IMR-90 (cell line): ENCODE results near the gene ZSCAN5B. TPM values are rescaled to one million over a fixed set of nuclear protein-coding genes. Genes with fewer than 3 reads are reported as not detected.

Experiments
- ATAC-seq: fragments of 200-7000 bp; cut with Tn5 transposase; 2 replicates; pipeline ENCODE4 v1.9.1; 2020; ENCODE audit warnings: low read depth, mild to moderate bottlenecking, moderate library complexity
- BruUV-seq: library from RNA; stranded (reverse); fragments of 400-500 nt; replicated peaks from 2 replicates; lab custom pipeline; 2021; lab: Mats Ljungman, UMichigan
- CTCF ChIA-PET: fragments of 300-600 bp; formaldehyde crosslinking; extraction: SDS; loops from one replicate; lab custom pipeline; 2021; ENCODE audit warnings: antibody characterized with exemption; lab: Yijun Ruan, JAX
- POLR2A ChIA-PET: fragments of 300-600 bp; sonication (Branson Sonifier 250); formaldehyde crosslinking; loops from one replicate; lab custom pipeline; 2022; ENCODE audit warnings: antibody characterized with exemption; ENCODE audit not compliant: unreplicated experiment; lab: Charles Lee
- DNase-seq: peaks from one replicate; pipeline ENCODE4 v3.0.0; 2013
- H2AFZ ChIP-seq: replicated peaks from 2 replicates; pipeline ENCODE3; 2013; ENCODE audit warnings: low read length, mild to moderate bottlenecking; ENCODE audit not compliant: poor library complexity
- H2AK5ac ChIP-seq: 2 replicates; pipeline ENCODE4 v1.6.1; 2013; ENCODE audit warnings: low read depth, low read length, inconsistent platforms
- H2AK9ac ChIP-seq: replicated peaks from 2 replicates; pipeline ENCODE3; 2013; ENCODE audit warnings: mild to moderate bottlenecking, low read depth, low read length, moderate library complexity; ENCODE audit not compliant: poor library complexity
- H2BK120ac ChIP-seq: 2 replicates; pipeline ENCODE4 v1.6.1; 2013; ENCODE audit warnings: low read depth, low read length, inconsistent platforms
- H2BK15ac ChIP-seq: 3 replicates; pipeline ENCODE4 v1.6.1; 2013; ENCODE audit warnings: low read depth, low read length, inconsistent platforms
- H2BK20ac ChIP-seq: 2 replicates; pipeline ENCODE4 v1.6.1; 2013; ENCODE audit warnings: low read depth, mild to moderate bottlenecking, inconsistent platforms, low read length, moderate library complexity
- H2BK5ac ChIP-seq: 2 replicates; pipeline ENCODE4 v1.6.1; 2013; ENCODE audit warnings: mild to moderate bottlenecking, low read depth, low read length, inconsistent platforms; ENCODE audit not compliant: poor library complexity, severe bottlenecking
- H3K14ac ChIP-seq: replicated peaks from 2 replicates; pipeline ENCODE4 v1.6.1; 2013; ENCODE audit warnings: low read depth, low read length, inconsistent platforms
- H3K18ac ChIP-seq: 2 replicates; pipeline ENCODE4 v1.6.1; 2013; ENCODE audit warnings: low read depth, low read length, control low read depth
- H3K23ac ChIP-seq: 2 replicates; pipeline ENCODE4 v1.6.1; 2013; ENCODE audit warnings: low read depth, low read length, inconsistent platforms
- H3K27ac ChIP-seq: 2 replicates; pipeline ENCODE4 v1.5.1; 2013; ENCODE audit warnings: mild to moderate bottlenecking, control low read depth, low read length; ENCODE audit not compliant: insufficient read depth
- H3K27me3 ChIP-seq: 2 replicates; pipeline ENCODE4 v1.6.1; 2013; ENCODE audit warnings: low read length; ENCODE audit not compliant: control insufficient read depth, insufficient read depth
- H3K36me3 ChIP-seq: 2 replicates; pipeline ENCODE4 v1.6.1; 2013; ENCODE audit warnings: low read length, mixed read lengths; ENCODE audit not compliant: control insufficient read depth, insufficient read depth
- H3K4ac ChIP-seq: 2 replicates; pipeline ENCODE4 v1.6.1; 2013; ENCODE audit warnings: low read depth, low read length, inconsistent platforms
- H3K4me1 ChIP-seq: 2 replicates; pipeline ENCODE4 v1.6.1; 2013; ENCODE audit warnings: low read length, mixed read lengths; ENCODE audit not compliant: control insufficient read depth, insufficient read depth
- H3K4me2 ChIP-seq: 2 replicates; pipeline ENCODE4 v1.6.1; 2013; ENCODE audit warnings: low read depth, mild to moderate bottlenecking, control low read depth, low read length, moderate library complexity
- H3K4me3 ChIP-seq: 2 replicates; pipeline ENCODE4 v1.5.1; 2013; ENCODE audit warnings: low read depth, mild to moderate bottlenecking, control low read depth, low read length, moderate library complexity; ENCODE audit not compliant: insufficient read depth
- H3K56ac ChIP-seq: 2 replicates; pipeline ENCODE4 v1.6.1; 2013; ENCODE audit warnings: low read length, inconsistent platforms; ENCODE audit not compliant: insufficient read depth; ENCODE audit errors: extremely low read depth
- H3K79me1 ChIP-seq, 2 experiments: 2 replicates each; pipeline ENCODE4 v1.6.1; 2013; ENCODE audit warnings: low read length in 2 of 2, inconsistent platforms in 1 of 2, low read depth in 1 of 2
- H3K9ac ChIP-seq: 2 replicates; pipeline ENCODE4 v1.6.1; 2013; ENCODE audit warnings: low read depth, low read length, control low read depth
- H3K9me1 ChIP-seq: 2 replicates; pipeline ENCODE4 v1.6.1; 2013; ENCODE audit warnings: low read length, inconsistent platforms; ENCODE audit not compliant: insufficient read depth
- H3K9me3 ChIP-seq: 2 replicates; pipeline ENCODE4 v1.6.1; 2013; ENCODE audit warnings: low read length; ENCODE audit not compliant: control insufficient read depth, insufficient read depth
- H4K20me1 ChIP-seq: 2 replicates; pipeline ENCODE4 v1.6.1; 2013; ENCODE audit warnings: low read length, inconsistent platforms; ENCODE audit not compliant: insufficient read depth
- H4K5ac ChIP-seq: 2 replicates; pipeline ENCODE4 v1.6.1; 2013; ENCODE audit warnings: mild to moderate bottlenecking, low read depth, low read length, control low read depth
- H4K8ac ChIP-seq, 2 experiments: 2 replicates each; pipeline ENCODE4 v1.6.1; 2013; ENCODE audit warnings: low read depth in 2 of 2, low read length in 2 of 2, control low read depth in 1 of 2, inconsistent platforms in 1 of 2
- H4K91ac ChIP-seq: 2 replicates; pipeline ENCODE4 v1.6.1; 2013; ENCODE audit warnings: low read depth, low read length, inconsistent platforms; ENCODE audit not compliant: insufficient read depth
- BHLHE40 ChIP-seq: fragments of 150-350 bp; IDR thresholded peaks from 2 replicates; pipeline ENCODE4 v1.6.1; 2016; ENCODE audit warnings: mild to moderate bottlenecking, low read depth, low read length
- CEBPB ChIP-seq: IDR thresholded peaks from 2 replicates; pipeline ENCODE4 v1.6.1; 2012; ENCODE audit warnings: low read depth, low read length, improper control_type of control experiment
- CHD1 ChIP-seq: IDR thresholded peaks from 2 replicates; pipeline ENCODE4 v1.6.1; 2012; ENCODE audit warnings: low read depth, low read length, improper control_type of control experiment
- CTCF ChIP-seq: conservative IDR thresholded peaks from 2 replicates; pipeline ENCODE4 v1.5.1; 2012; ENCODE audit warnings: mild to moderate bottlenecking, low read depth, low read length, improper control_type of control experiment
- ELK1 ChIP-seq: fragments of 150-350 bp; IDR thresholded peaks from 2 replicates; pipeline ENCODE4 v1.6.1; 2016; ENCODE audit warnings: low read depth, mild to moderate bottlenecking, low read length, moderate library complexity, borderline replicate concordance
- FOS ChIP-seq: fragments of 150-350 bp; IDR thresholded peaks from 2 replicates; pipeline ENCODE4 v1.6.1; 2016; ENCODE audit warnings: low read depth, low read length
- MAFK ChIP-seq: IDR thresholded peaks from 2 replicates; pipeline ENCODE4 v1.6.1; 2012; ENCODE audit warnings: low read depth, low read length, improper control_type of control experiment
- MAZ ChIP-seq: IDR thresholded peaks from 2 replicates; pipeline ENCODE4 v1.6.1; 2012; ENCODE audit warnings: low read depth, mild to moderate bottlenecking, low read length, improper control_type of control experiment, moderate library complexity, borderline replicate concordance
- MXI1 ChIP-seq: IDR thresholded peaks from 2 replicates; pipeline ENCODE4 v1.6.1; 2012; ENCODE audit warnings: low read depth, mild to moderate bottlenecking, low read length, moderate library complexity, borderline replicate concordance
- NFE2L2 ChIP-seq: fragments of 150-350 bp; IDR thresholded peaks from 2 replicates; pipeline ENCODE4 v1.6.1; 2016; ENCODE audit warnings: low read depth, mild to moderate bottlenecking, low read length
- POLR2A ChIP-seq: IDR thresholded peaks from 2 replicates; pipeline ENCODE4 v1.6.1; 2012; ENCODE audit warnings: mild to moderate bottlenecking, low read depth, low read length
- RAD21 ChIP-seq: IDR thresholded peaks from 2 replicates; pipeline ENCODE4 v1.6.1; 2012; ENCODE audit warnings: low read length, improper control_type of control experiment
- RCOR1 ChIP-seq: IDR thresholded peaks from 2 replicates; pipeline ENCODE4 v1.6.1; 2012; ENCODE audit warnings: mild to moderate bottlenecking, low read length, improper control_type of control experiment; ENCODE audit not compliant: insufficient replicate concordance
- RFX5 ChIP-seq: IDR thresholded peaks from 2 replicates; pipeline ENCODE4 v1.8.0; 2012; ENCODE audit warnings: low read depth, mild to moderate bottlenecking, low read length, moderate library complexity
- SMC3 ChIP-seq: fragments of 150-350 bp; IDR thresholded peaks from 2 replicates; pipeline ENCODE4 v1.6.1; 2016; ENCODE audit warnings: low read depth, mild to moderate bottlenecking, antibody characterized with exemption, low read length, moderate library complexity
- USF2 ChIP-seq: fragments of 150-350 bp; IDR thresholded peaks from 2 replicates; pipeline ENCODE4 v1.6.1; 2017; ENCODE audit warnings: mild to moderate bottlenecking, antibody characterized with exemption, low read length, low read depth
- WGBS, 2 experiments: methylation state at CpG; one replicate each; pipeline versions ENCODE4 v1.1.5 to v1.1.7; 2013; ENCODE audit warnings: missing lambda C conversion rate in 2 of 2; ENCODE audit not compliant: insufficient read length in 1 of 2; ENCODE audit errors: extremely low coverage in 2 of 2; 5-methylcytosine and 5-hydroxymethylcytosine counted together
- dilution Hi-C: fragments of 300-500 bp; cut with HindIII; formaldehyde crosslinking; loops from one replicate; pipeline ENCODE4 v1.14.3; 2018; ENCODE audit warnings: low sequenced_read_pairs; ENCODE audit not compliant: unreplicated experiment
- in situ Hi-C: fragments of 300-500 bp; cut with MboI; formaldehyde crosslinking; loops from 3 replicates; pipeline ENCODE4 v1.14.3; 2019; ENCODE audit warnings: low sequenced_read_pairs, inconsistent platforms, mixed read lengths
- intact Hi-C: fragments of 100-400 bp; cut with micrococcal nuclease; formaldehyde crosslinking; loops from 2 replicates; pipeline ENCODE4 v1.10.0; 2022
- polyA plus RNA-seq, 3 experiments: library from polyadenylated mRNA; depleted of rRNA; stranded (reverse); fragments of >200 nt; gene quantifications; 2 replicates each; pipeline ENCODE4 v1.2.3, GENCODE V29; 2012; ENCODE audit warnings: low replicate concordance in 1 of 3
- total RNA-seq: library from RNA; depleted of rRNA; stranded (reverse); fragments of >200 nt; gene quantifications from 2 replicates; pipeline ENCODE4 v1.2.3, GENCODE V29; 2012

ZSCAN5B gene
- total and polyA plus RNA-seq, 2 of the 4 experiments (the other 2 are of a cell fraction): not detected

- DNase-seq (peak; percentile 41), ATAC-seq (peak; percentile 46; the same call in 1 of the 2 replicates)
- TF ChIP-seq SMC3: no peak
- TF ChIP-seq FOS: no peak
- no peak for TF ChIP-seq RFX5
- TF ChIP-seq MAZ: no peak
- no peak for TF ChIP-seq MAFK
- TF ChIP-seq USF2: no peak
- no peak for TF ChIP-seq CEBPB
- no peak for TF ChIP-seq RAD21
- no peak for TF ChIP-seq BHLHE40
- no peak for TF ChIP-seq ELK1
- no peak for TF ChIP-seq POLR2A
- TF ChIP-seq NFE2L2: no peak
- no peak for TF ChIP-seq MXI1
- TF ChIP-seq RCOR1: no peak
- TF ChIP-seq CTCF: no peak
- TF ChIP-seq CHD1: no peak
- intact Hi-C loops: no loop called here
- H3K14ac ChIP-seq: no peak overlapping the region
- ChIA-PET POLR2A (no interaction called here), CTCF (interaction anchor here (0.7 to 0.9 kb wide), 2 partner anchors 86 to 91 kb away, joined by 3 read pairs; no protein-coding TSS in a partner anchor)
- H2AK9ac ChIP-seq: no peak overlapping the region
- H3K79me1 ChIP-seq: no peaks in the 10 kb centered on the region
- H4K5ac ChIP-seq: no peak overlapping the region
- H4K91ac ChIP-seq: no peak overlapping the region
- H3K27ac ChIP-seq: no peak overlapping the region
- H2AFZ ChIP-seq: no peak overlapping the region
- no peaks in the 10 kb centered on the region for H3K4me1 ChIP-seq
- H3K23ac ChIP-seq: no peak overlapping the region
- no peak overlapping the region for H3K56ac ChIP-seq
- H3K4ac ChIP-seq: no peak overlapping the region
- dilution Hi-C loops: no loop called here
- H2BK20ac ChIP-seq: no peak overlapping the region
- no peak overlapping the region for H3K4me3 ChIP-seq
- no peaks in the 10 kb centered on the region for H3K27me3 ChIP-seq
- in situ Hi-C loops: no loop called here
- H2AK5ac ChIP-seq: no peak overlapping the region
- no peak overlapping the region for H2BK15ac ChIP-seq
- BruUV-seq: no TSS peak
- no peaks in the 10 kb centered on the region for H3K9me3 ChIP-seq
- no peaks in the 10 kb centered on the region for H4K20me1 ChIP-seq
- no peak overlapping the region for H3K4me2 ChIP-seq
- H3K9me1 ChIP-seq: no peaks in the 10 kb centered on the region; the same call in 1 of the 2 replicates
- H3K18ac ChIP-seq: no peak overlapping the region
- no peak overlapping the region for H2BK5ac ChIP-seq
- 100% methylated on average over 3 of the region's 9 CpGs; no CpG with 5 or more reads in 1 of the 2 experiments for WGBS, 2 experiments
- no peak overlapping the region for H2BK120ac ChIP-seq
- peaks cover 23% of the 10 kb centered on the region for H3K36me3 ChIP-seq
- no peak overlapping the region for H4K8ac ChIP-seq
- H3K9ac ChIP-seq: no peak overlapping the region
Observed at GRCh38 chr19:56162258-56162657, 35.3 kb downstream of the ZSCAN5B start.
